ENCODE results near the gene TNRC18.

DNA sequence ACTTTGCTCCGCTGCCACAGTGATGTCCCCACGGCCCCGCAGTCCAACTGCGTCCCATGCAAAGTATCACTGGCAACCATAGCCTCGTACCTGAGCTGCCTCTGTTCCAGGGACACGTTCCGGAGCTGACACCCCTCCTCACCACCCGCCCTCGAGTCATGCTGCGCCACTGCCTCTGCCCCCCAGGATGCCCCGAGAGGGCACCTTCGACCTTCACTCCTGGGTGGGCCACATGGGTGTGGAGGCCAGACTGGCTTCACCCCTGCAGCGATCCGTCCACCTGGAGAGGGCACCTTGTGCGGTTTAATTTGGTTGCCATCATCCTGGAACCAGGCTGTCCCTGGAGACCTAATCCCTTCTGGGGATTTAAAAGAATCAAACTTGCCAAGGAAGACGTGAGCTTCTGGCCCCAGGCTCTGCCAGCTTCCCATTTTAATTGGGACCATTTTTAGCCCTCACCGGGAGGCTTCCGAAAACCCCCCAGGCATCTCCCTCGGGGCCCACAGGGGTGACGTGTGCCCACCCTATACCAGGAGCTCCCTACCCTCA lies 19.2 kb upstream of the TNRC18 start:
- TF ChIP-seq EZH2 (IDR thresholded peaks at IDR 0.05; ENCODE audit: borderline replicate concordance, insufficient read depth, low read length, poor library complexity, severe bottlenecking) (no peak), TAF1 (IDR thresholded peaks at IDR 0.05; ENCODE audit: low read depth) (no peak)
- TF ChIP-seq, protein P1, sequence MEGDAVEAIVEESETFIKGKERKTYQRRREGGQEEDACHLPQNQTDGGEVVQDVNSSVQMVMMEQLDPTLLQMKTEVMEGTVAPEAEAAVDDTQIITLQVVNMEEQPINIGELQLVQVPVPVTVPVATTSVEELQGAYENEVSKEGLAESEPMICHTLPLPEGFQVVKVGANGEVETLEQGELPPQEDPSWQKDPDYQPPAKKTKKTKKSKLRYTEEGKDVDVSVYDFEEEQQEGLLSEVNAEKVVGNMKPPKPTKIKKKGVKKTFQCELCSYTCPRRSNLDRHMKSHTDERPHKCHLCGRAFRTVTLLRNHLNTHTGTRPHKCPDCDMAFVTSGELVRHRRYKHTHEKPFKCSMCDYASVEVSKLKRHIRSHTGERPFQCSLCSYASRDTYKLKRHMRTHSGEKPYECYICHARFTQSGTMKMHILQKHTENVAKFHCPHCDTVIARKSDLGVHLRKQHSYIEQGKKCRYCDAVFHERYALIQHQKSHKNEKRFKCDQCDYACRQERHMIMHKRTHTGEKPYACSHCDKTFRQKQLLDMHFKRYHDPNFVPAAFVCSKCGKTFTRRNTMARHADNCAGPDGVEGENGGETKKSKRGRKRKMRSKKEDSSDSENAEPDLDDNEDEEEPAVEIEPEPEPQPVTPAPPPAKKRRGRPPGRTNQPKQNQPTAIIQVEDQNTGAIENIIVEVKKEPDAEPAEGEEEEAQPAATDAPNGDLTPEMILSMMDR (IDR thresholded peaks at IDR 0.05; ENCODE audit: poor library complexity, severe bottlenecking): no peak
